Neutrophil (primary cell): ENCODE measurements around the gene DNMT3A.

ENCODE experiments used
- H3K27ac ChIP-seq: fragments of 200-600 bp; sonication (generic); 2 replicates; pipeline ENCODE4 v1.5.1; 2016; ENCODE audit warnings: mild to moderate bottlenecking, moderate library complexity
- H3K27me3 ChIP-seq: fragments of 200-600 bp; sonication (generic); 2 replicates; pipeline ENCODE4 v1.6.0; 2016; ENCODE audit warnings: mild to moderate bottlenecking
- H3K36me3 ChIP-seq: fragments of 200-600 bp; sonication (generic); 2 replicates; pipeline ENCODE4 v1.5.1; 2017
- H3K4me1 ChIP-seq, 2 experiments: fragments of 200-600 bp in 1 of 2; sonication (generic) in 1 of 2; 1 replicate in 1 of 2; 2 replicates in 1 of 2; pipeline versions ENCODE4 v1.5.1 to v1.6.1; 2013 to 2016; ENCODE audit warnings: low read depth in 1 of 2, low read length in 1 of 2, mild to moderate bottlenecking in 1 of 2, moderate library complexity in 1 of 2; ENCODE audit not compliant: control insufficient read depth in 1 of 2, insufficient read depth in 1 of 2
- H3K4me3 ChIP-seq, 2 experiments: fragments of 200-600 bp in 1 of 2; sonication (generic) in 1 of 2; 1 replicate in 1 of 2; 2 replicates in 1 of 2; pipeline ENCODE4 v1.5.1; 2013 to 2016; ENCODE audit warnings: low read depth in 1 of 2, low read length in 1 of 2, mild to moderate bottlenecking in 1 of 2, moderate library complexity in 1 of 2
- H3K9me3 ChIP-seq: fragments of 200-600 bp; sonication (generic); 2 replicates; pipeline ENCODE4 v1.5.1; 2016
- CTCF ChIP-seq: fragments of 200-600 bp; sonication (generic); IDR thresholded peaks from 2 replicates; pipeline ENCODE4 v1.5.1; 2016; ENCODE audit warnings: antibody characterized with exemption

DNMT3A gene

GRCh38 chr2:25330273-25330672 lies 11.5 kb downstream of the DNMT3A start:
- no peaks in the 10 kb centered on the region for H3K36me3 ChIP-seq
- TF ChIP-seq CTCF, result no peak
- no peaks in the 10 kb centered on the region for H3K9me3 ChIP-seq
- H3K27ac ChIP-seq, result no peak overlapping the region
- no peaks in the 10 kb centered on the region for H3K4me1 ChIP-seq
- no peak overlapping the region for H3K4me3 ChIP-seq
- no peaks in the 10 kb centered on the region for H3K27me3 ChIP-seq

GRCh38 chr2:25328152-25329085 lies 13.3 kb downstream of the DNMT3A start:
- TF ChIP-seq CTCF, result no peak
- Histone ChIP-seq H3K36me3 (no peaks in the 10 kb centered on the region), H3K27me3 (no peaks in the 10 kb centered on the region), H3K4me3 (no peak overlapping the region), H3K27ac (no peak overlapping the region), H3K4me1 (no peaks in the 10 kb centered on the region), H3K9me3 (no peaks in the 10 kb centered on the region)

DNA sequence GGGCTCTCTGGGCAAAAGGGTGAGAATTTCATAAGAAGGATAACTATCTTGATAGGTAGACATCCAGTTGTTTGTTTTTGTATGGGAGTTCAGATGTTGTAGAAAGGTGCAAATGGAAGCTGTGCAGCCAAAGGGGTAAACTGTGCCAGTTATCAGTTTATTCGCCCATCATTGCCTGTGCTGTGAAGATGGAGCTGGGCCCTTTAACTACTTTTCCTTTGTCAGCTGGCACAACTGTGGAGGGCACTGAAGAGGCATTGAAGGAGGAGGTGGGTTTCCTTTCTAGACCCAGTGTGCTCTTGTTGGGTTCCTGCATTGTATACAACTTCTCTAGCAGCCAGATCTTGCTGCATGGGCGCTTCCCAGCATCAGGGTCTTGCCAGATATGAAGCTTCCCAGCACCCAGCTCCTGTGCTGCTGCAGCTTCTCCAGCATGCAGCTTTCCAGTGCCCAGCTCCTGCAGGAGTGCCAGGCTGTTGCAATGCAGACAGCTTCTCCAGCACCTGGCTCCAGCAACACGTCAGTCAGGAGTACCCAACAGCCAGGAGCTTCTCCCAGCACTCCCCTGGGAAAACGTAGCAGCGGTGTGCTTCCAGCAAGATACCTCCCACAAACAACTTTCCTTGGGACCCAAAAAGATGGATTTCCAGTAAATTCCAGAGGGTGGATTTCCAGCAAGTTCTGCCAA lies 15.3 kb downstream of the DNMT3A start:
- H3K27me3 ChIP-seq, result no peaks in the 10 kb centered on the region
- H3K4me1 ChIP-seq, result no peaks in the 10 kb centered on the region
- no peaks in the 10 kb centered on the region for H3K9me3 ChIP-seq
- H3K36me3 ChIP-seq, result no peaks in the 10 kb centered on the region
- TF ChIP-seq CTCF, result no peak
- no peak overlapping the region for H3K27ac ChIP-seq
- H3K4me3 ChIP-seq, result no peak overlapping the region

DNA sequence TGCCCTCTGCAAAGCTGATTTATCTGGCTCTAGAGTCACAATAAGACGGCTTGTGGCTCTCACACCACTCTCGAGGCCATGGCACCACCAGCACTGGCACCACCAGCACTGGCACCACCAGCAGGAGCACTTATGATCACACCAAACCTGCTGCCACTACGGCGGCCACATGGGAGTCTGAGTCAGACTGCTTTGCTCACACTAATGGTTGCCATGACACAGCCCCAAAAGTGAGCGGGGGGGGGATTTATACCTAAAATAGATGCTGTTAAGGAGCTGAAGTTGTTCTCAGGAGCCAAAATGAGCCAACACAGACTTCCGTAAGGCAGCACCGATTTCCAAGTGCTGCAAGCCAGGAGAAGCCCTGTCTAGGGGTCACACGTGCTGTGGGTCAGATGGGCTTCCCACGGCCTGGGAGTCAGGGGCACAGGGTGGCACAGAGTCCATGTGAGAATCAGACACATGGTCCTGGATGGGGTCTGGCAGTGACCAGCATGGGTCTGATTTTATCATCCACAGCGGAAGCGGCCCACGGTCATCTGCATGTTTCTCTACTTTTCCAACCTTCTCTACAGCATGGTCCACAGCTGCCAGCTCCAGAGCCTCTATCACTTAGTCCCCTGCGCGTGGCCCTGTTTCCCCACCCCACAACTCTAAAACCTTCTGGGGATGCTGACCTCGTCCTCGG lies 16.7 kb downstream of the DNMT3A start:
- Histone ChIP-seq H3K4me1 (no peaks in the 10 kb centered on the region), H3K36me3 (no peaks in the 10 kb centered on the region), H3K27me3 (no peaks in the 10 kb centered on the region), H3K4me3 (no peak overlapping the region), H3K27ac (no peak overlapping the region), H3K9me3 (no peaks in the 10 kb centered on the region)
- no peak for TF ChIP-seq CTCF

GRCh38 chr2:25324251-25324650 lies 17.5 kb downstream of the DNMT3A start:
- no peaks in the 10 kb centered on the region for H3K4me1 ChIP-seq
- no peaks in the 10 kb centered on the region for H3K9me3 ChIP-seq
- no peak overlapping the region for H3K4me3 ChIP-seq
- H3K36me3 ChIP-seq, result no peaks in the 10 kb centered on the region
- TF ChIP-seq CTCF, result no peak
- H3K27me3 ChIP-seq, result no peaks in the 10 kb centered on the region
- no peak overlapping the region for H3K27ac ChIP-seq
